M059J (cell line): Measurements from ENCODE around the gene PFN3. TPM values are rescaled to one million over a fixed set of nuclear protein-coding genes. Genes with fewer than 3 reads are reported as not detected.
A peak's percentile ranks its signal among the peaks of the same experiment; 100 is the strongest.

Experiments
- DNase-seq: peaks from one replicate; pipeline ENCODE4 v3.0.0-alpha.2; 2012; ENCODE audit warnings: low read depth
- total RNA-seq: library from RNA; depleted of rRNA; stranded (reverse); fragments of >200 nt; shearing (Covaris generic); gene quantifications from 2 replicates; pipeline ENCODE4 v1.2.3, GENCODE V29; 2014

Gene PFN3
- total RNA-seq, 1 experiment from 2014 or later, result not detected

DNA sequence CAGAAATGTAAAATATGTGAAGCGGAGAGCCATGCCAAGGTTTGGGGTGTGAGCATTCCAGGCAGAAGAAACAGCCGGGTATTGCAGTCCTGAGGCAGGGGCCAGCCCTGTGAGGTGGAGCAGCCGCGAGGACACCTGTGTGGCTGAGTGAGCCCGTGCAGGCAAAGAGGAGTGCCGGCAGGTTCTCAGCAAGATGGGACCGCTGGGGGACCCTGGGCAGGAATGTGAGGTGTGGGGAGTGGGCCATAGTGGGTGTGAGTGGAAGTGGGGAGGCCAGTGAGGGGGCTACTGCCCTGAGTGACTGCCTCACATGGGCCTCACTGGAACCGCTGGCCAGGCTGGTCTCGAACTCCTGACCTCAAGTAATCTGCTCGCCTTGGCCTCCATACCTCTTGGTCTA, 38.0 kb upstream of the PFN3 start:
- no peak for DNase-seq

- no peak for DNase-seq
Observed at GRCh38 chr5:177437623-177438022, 37.2 kb upstream of the PFN3 start.

- DNase-seq, result no peak
Observed at GRCh38 chr5:177435847-177436536, 35.5 kb upstream of the PFN3 start.

GRCh38 chr5:177434942-177435738, 34.7 kb upstream of the PFN3 start:
- no peak for DNase-seq

GRCh38 chr5:177434437-177434836, 34.0 kb upstream of the PFN3 start:
- DNase-seq, result no peak

- no peak for DNase-seq
Observed at GRCh38 chr5:177433658-177434217, 33.3 kb upstream of the PFN3 start.

DNA sequence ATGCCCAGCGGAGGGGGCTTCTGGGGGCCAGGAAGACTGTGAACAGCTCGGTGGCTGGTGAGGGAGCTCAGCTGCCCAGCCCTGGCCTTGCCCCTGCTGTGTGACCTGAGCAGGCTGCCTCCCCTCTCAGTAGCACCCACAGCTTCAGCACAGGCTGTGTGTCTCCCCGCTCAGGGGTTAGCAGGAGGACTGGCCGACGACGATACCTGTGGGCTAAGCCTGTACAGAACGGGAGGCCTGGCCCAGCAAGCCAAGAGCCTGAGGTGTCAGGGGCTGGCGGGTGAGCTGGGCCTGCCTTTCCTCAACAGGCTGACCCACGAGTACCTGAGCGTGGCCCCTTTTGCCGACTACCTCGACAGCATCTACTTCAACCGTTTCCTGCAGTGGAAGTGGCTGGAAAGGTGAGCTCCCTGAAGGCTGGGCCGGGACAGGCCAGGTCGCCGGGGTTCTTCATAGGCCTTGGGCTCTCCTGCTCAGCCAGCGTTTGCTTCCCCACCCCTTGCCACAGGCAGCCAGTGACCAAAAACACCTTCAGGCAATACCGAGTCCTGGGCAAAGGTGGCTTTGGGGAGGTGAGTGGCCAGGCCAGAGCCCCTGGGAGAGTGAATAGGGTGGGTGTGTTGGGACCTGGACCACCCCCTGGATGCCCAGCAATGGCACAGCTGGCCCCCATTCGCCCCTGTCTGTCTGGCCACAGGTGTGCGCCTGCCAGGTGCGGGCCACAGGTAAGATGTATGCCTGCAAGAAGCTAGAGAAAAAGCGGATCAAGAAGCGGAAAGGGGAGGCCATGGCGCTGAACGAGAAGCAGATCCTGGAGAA, 32.6 kb upstream of the PFN3 start:
- no peak for DNase-seq

DNA sequence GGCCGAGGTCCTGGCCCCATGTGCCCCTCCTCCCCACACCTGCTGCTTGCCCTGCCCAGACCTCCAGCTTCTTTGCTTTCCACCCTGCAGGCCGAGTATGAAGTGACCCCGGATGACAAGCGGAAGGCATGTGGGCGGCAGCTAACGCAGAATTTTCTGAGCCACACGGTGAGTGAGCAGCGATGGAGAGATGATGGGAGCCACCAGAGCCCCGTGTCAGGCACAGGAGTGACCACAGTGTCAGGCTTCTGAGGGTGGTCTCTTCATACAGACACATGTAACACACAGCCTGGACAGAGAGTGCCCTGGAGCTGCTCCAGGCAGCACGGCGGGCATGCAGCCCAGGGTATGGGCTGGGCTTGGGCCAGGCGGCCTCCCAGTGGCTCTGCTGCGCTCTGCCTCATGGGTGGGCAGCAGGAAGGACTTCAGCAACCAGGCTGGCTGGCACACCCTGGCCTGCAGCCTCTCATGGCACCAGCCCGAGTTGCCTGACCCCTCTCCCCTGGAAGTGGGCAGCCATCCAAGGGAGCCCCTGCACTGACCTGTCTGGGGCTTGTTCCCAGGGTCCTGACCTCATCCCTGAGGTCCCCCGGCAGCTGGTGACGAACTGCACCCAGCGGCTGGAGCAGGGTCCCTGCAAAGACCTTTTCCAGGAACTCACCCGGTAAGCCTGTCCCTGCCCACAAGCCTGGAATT, 31.8 kb upstream of the PFN3 start:
- DNase-seq, result no peak

- DNase-seq, result no peak
Observed at GRCh38 chr5:177431317-177432142, 31.1 kb upstream of the PFN3 start.

DNA sequence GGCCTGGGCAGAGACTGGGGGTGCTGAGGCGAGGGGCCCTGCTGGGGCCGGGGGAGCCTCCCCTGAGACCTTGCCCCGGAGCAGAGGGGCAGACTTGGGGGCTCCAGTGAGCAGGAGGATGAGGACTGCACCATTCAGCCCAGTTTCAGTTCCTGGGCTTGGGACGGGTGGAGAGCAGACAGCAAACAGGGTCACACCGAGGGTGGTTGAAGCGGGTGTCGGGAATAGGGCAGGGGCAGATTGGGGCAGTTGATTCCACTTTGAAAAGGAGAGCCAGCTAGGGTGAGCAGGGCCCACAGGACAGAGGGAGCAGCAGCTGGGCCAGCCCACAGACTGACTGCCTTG, 30.5 kb upstream of the PFN3 start:
- DNase-seq, result no peak

DNA sequence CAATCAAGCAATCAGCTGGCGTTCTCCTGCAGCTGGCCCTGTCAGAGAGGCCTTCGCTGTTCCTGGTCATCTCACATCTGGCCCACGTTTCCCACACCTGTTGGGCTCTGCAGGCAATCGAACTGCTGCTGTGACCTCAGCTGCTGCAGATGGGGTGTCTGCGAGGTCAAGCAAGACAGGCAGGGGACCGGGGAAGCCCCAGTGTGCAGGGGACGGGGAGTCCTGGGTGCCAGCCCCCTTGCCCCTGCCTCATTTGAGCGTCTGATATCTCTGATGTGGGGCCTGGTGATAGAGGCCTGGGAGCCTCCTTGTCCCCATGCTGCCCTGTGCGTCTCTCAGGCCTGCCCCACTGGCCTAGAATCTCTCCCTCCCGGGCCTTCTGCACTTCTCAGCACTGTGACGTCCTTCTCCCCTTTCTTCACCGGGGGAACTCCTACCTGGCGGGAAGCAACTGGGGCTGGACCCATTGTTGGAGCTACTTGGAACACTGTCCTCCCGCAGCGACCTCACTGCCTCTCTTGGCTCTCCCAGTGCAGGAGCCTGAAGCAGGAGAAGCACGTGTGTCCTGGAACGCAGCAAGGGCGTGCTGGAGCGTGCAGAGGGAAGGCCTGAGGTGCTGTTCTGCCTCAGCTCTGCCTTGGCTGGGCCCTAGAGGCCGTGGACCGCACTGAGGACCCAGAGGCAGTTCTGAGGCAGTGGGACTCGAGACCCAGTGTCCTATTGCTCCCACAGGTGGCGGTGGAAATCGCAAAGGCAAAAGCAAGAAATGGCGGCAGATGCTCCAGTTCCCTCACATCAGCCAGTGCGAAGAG, 29.9 kb upstream of the PFN3 start:
- no peak for DNase-seq

- DNase-seq, result no peak
Observed at GRCh38 chr5:177429248-177430040, 29.0 kb upstream of the PFN3 start.

GRCh38 chr5:177428574-177429217, 28.2 kb upstream of the PFN3 start:
- DNase-seq, result no peak

GRCh38 chr5:177427919-177428573, 27.6 kb upstream of the PFN3 start:
- no peak for DNase-seq

- DNase-seq, result no peak
Observed at GRCh38 chr5:177427211-177427822, 26.9 kb upstream of the PFN3 start.

DNA sequence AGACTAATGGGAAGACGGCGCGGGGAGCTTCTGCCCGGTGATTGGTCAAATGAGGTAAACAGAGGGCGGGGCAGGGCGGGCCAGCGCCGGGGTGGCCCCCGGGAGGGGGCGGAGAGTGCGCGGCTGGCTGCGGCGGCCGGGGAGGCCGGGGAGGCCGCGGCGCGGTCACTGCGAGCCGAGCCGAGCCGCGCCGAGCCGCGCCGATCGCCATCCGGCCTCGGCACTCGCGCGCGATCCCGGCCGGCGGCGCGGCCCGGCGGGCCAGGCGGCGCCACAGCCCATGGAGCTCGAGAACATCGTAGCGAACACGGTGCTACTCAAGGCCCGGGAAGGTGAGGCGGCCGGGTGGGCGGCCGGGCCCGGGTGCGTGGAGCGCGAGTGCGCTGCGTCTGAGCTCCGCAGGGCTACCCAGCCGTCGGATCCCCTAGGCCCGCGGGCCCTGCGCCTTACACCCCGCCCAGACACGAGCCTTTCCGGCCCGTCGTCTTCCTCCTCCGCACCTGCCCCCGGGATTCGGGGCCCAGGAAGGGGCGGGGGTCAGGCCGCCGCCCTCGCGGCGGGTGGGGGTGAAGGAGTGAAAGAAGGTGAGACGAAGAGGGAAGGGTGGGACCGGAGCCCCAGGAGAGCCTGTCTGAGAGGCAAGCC, 26.2 kb upstream of the PFN3 start, which contains the start of gene GRK6:
TSS of gene GRK6 (plus strand) at position 111 of the 645 bp plus-strand sequence. CDS start at position 281, 170 bp downstream.
- peak; percentile 45 for DNase-seq
